GM12878 (cell line): ENCODE data around the gene CDH2.

Experiments
- ASH2L ChIP-seq: fragments of 300-600, 200-600 bp; sonication (generic); IDR thresholded peaks from 2 replicates; pipeline ENCODE4 v1.6.1; 2017; ENCODE audit warnings: low read depth, mild to moderate bottlenecking, borderline replicate concordance
- CREM ChIP-seq: IDR thresholded peaks from 2 replicates; pipeline ENCODE4 v1.6.1; 2014; ENCODE audit warnings: antibody characterized with exemption, low read depth
- CTCF ChIP-seq, 3 experiments: IDR thresholded peaks in 2 of 3; conservative IDR thresholded peaks in 1 of 3; 2 replicates each; pipeline ENCODE4 v1.5.1; 2011; ENCODE audit warnings: low read depth in 3 of 3, low read length in 3 of 3, mild to moderate bottlenecking in 3 of 3, control low read depth in 2 of 3, moderate library complexity in 2 of 3, inconsistent platforms in 1 of 3, mixed read lengths in 1 of 3; ENCODE audit not compliant: control insufficient read depth in 2 of 3, insufficient read depth in 1 of 3; ENCODE audit errors: extremely low read depth in 1 of 3
- EZH2 ChIP-seq: IDR thresholded peaks from 2 replicates; pipeline ENCODE4 v1.6.1; 2012; ENCODE audit warnings: low read depth, mild to moderate bottlenecking, control low read depth, inconsistent platforms, low read length, borderline replicate concordance; ENCODE audit not compliant: control insufficient read depth
- MXI1 ChIP-seq: fragments of 150-350 bp; IDR thresholded peaks from 2 replicates; pipeline ENCODE4 v1.6.1; 2011; ENCODE audit warnings: low read depth, mild to moderate bottlenecking, inconsistent platforms, low read length, improper control_type of control experiment
- NFIC ChIP-seq: IDR thresholded peaks from 2 replicates; pipeline ENCODE4 v1.6.1; 2012; ENCODE audit warnings: low read depth, mild to moderate bottlenecking, inconsistent platforms, low read length, moderate library complexity
- POLR2A ChIP-seq: IDR thresholded peaks from 2 replicates; pipeline ENCODE4 v1.6.1; 2011; ENCODE audit warnings: low read depth, mild to moderate bottlenecking, low read length
- POLR2AphosphoS5 ChIP-seq: IDR thresholded peaks from 2 replicates; pipeline ENCODE4 v1.6.1; 2011; ENCODE audit warnings: mild to moderate bottlenecking, low read length, inconsistent platforms
- RB1 ChIP-seq: fragments of 450-650 bp; formaldehyde crosslinking; IDR thresholded peaks from 2 replicates; pipeline ENCODE4 v1.6.1; 2017; ENCODE audit warnings: mild to moderate bottlenecking, borderline replicate concordance
- REST ChIP-seq: IDR thresholded peaks from 2 replicates; pipeline ENCODE4 v1.6.1; 2012; ENCODE audit warnings: mild to moderate bottlenecking, low read depth, low read length
- SIX5 ChIP-seq: IDR thresholded peaks from 2 replicates; pipeline ENCODE4 v1.6.1; 2011; ENCODE audit warnings: mild to moderate bottlenecking, low read depth, low read length, moderate library complexity; ENCODE audit not compliant: severe bottlenecking
- SMC3 ChIP-seq: IDR thresholded peaks from 2 replicates; pipeline ENCODE4 v1.6.1; 2011; ENCODE audit warnings: low read length, improper control_type of control experiment, borderline replicate concordance
- YBX1 ChIP-seq: fragments of 450-650 bp; IDR thresholded peaks from 2 replicates; pipeline ENCODE4 v1.6.1; 2016; ENCODE audit warnings: antibody characterized with exemption
- ZNF24 ChIP-seq: fragments of 450-650 bp; IDR thresholded peaks from 2 replicates; pipeline ENCODE4 v1.6.1; 2017; ENCODE audit warnings: antibody characterized with exemption, mild to moderate bottlenecking

GRCh38 chr18:28113271-28114029 is 63.5 kb downstream of the CDH2 start:
- TF ChIP-seq POLR2AphosphoS5, result no peak
- no peak for TF ChIP-seq RB1
- TF ChIP-seq ASH2L, result no peak
- no peak for TF ChIP-seq REST
- no peak for TF ChIP-seq CTCF (IDR thresholded peaks at IDR 0.05 in 2 of 3, conservative IDR thresholded peaks at IDR 0.05 in 1 of 3; ENCODE audit: control insufficient read depth in 2 of 3, extremely low read depth in 1 of 3, insufficient read depth in 1 of 3, low read depth in 3 of 3, low read length in 3 of 3)
- no peak for TF ChIP-seq YBX1
- no peak for TF ChIP-seq SIX5
- TF ChIP-seq POLR2A, result no peak
- no peak for TF ChIP-seq CREM
- TF ChIP-seq ZNF24, result no peak
- TF ChIP-seq MXI1, result no peak
- no peak for TF ChIP-seq EZH2
- TF ChIP-seq SMC3, result no peak
- TF ChIP-seq NFIC, result no peak
